Skeletal muscle tissue (tissue), 4 donors: ENCODE data around the gene THAP10. TPM values are rescaled to one million over a fixed set of nuclear protein-coding genes. Genes with fewer than 3 reads are reported as not detected.

Experiments
- H3K27ac ChIP-seq: one replicate; pipeline ENCODE4 v1.7.0; 2013; ENCODE audit warnings: mild to moderate bottlenecking, low read depth, low read length, inconsistent platforms
- H3K27me3 ChIP-seq, 3 donors: one replicate each; pipeline ENCODE4 v1.7.0; 2013; ENCODE audit warnings: low read length in 3 of 3; ENCODE audit not compliant: control insufficient read depth in 3 of 3, insufficient read depth in 3 of 3
- H3K36me3 ChIP-seq, 3 donors: one replicate each; pipeline ENCODE4 v1.7.0; 2013; ENCODE audit warnings: low read length in 3 of 3; ENCODE audit not compliant: control insufficient read depth in 3 of 3, insufficient read depth in 3 of 3
- H3K4me1 ChIP-seq, 3 donors: one replicate each; pipeline ENCODE4 v1.7.0; 2013; ENCODE audit warnings: low read length in 3 of 3, mild to moderate bottlenecking in 3 of 3; ENCODE audit not compliant: control insufficient read depth in 3 of 3, insufficient read depth in 3 of 3
- H3K4me3 ChIP-seq, 3 donors: one replicate each; pipeline ENCODE4 v1.7.0; 2013; ENCODE audit warnings: low read length in 3 of 3
- H3K9ac ChIP-seq, 3 donors: one replicate each; pipeline ENCODE4 v1.7.0; 2013; ENCODE audit warnings: low read length in 3 of 3, mild to moderate bottlenecking in 3 of 3, moderate library complexity in 2 of 3, low read depth in 1 of 3
- H3K9me3 ChIP-seq, 3 donors: one replicate each; pipeline ENCODE4 v1.7.0; 2013; ENCODE audit warnings: low read length in 3 of 3; ENCODE audit not compliant: control insufficient read depth in 3 of 3
- total RNA-seq: library from RNA; depleted of rRNA; stranded (reverse); fragments of >200 nt; gene quantifications from one replicate; pipeline ENCODE4 v1.2.3, GENCODE V29; 2014
- donor health status: Osteomylitis.

Gene THAP10
- total RNA-seq, 1 donor from 2014 or later = 5.2 TPM

DNA sequence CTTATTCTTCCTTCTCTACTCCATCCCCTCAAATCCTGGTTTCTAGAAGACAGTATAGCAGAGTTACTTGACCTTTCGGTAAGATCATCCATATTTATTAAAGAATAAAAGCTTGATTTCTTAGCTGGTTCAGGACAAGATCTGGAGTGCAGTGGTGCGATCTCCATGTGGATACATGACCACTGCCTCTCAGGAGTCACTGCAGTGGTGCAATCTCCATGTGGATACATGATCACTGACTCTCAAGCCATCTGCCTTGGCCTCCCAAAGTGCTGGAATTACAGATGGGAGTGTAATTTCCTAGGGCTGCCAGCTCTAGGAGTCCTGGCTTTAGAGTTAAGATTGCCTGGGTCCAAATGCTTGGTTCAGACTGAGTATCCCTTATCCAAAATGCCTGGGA, 54.8 kb downstream of the THAP10 start:
- no peak overlapping the region for H3K27ac ChIP-seq
- H3K4me1 ChIP-seq = peaks cover 11 to 20% (median 17%) of the 10 kb centered on the region in 3 donors

DNA sequence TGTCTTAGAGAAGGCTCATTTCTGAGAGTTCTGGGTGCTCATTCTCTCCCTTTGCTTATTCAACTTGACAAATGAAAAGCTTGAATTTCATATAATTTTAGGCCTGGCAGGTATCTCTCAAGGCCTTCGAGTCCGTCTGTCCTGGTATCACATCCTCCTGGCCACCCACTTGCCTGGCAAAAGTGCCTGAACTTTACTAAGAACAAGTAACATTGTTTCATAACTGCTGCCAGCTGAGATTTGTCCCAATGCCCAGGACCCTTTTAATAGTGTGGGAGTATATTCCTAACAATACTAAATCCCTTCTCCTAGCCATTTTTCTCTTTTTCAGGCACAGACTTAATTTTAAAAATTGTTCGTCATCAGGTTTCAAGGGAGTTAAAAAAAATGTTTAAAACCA, 56.4 kb downstream of the THAP10 start:
- H3K4me1 ChIP-seq = peaks cover 11 to 20% (median 17%) of the 10 kb centered on the region in 3 donors
- H3K4me3 ChIP-seq = no peak overlapping the region
- H3K27me3 ChIP-seq = no peaks in the 10 kb centered on the region
- H3K9ac ChIP-seq = no peak overlapping the region
- peaks cover 0 to 17% (median 16%) of the 10 kb centered on the region in 3 donors for H3K36me3 ChIP-seq
- no peaks in the 10 kb centered on the region for H3K9me3 ChIP-seq
- peak overlapping the region; percentile 77 for H3K27ac ChIP-seq

More for the DNA sequence above, 54.8 kb downstream of the THAP10 start:
- Histone ChIP-seq H3K4me3 (no peak overlapping the region), H3K36me3 (peaks cover 0 to 8% (median 7%) of the 10 kb centered on the region in 3 donors), H3K9ac (no peak overlapping the region), H3K27me3 (no peaks in the 10 kb centered on the region), H3K9me3 (no peaks in the 10 kb centered on the region)

DNA sequence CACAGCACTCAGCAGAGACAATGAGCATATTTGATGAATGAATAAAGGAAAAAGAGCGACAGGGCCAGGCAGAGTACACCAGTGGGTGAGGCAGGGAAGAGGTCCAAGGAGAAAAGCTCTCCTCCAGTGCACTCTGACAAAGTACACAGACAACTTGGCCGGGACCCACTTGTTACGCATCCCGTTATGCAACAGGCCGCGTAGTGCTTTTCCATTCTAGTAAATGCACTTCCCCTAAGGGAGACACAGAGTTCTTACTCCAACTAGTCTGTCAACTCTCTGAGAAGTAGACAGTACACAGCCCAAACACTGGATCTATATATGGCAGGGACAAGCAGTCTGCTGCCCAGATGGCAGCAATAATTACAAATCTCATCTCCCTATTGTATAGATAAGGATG, 56.8 kb downstream of the THAP10 start:
- Histone ChIP-seq H3K36me3 (peaks cover 0 to 17% (median 16%) of the 10 kb centered on the region in 3 donors), H3K27ac (peak overlapping the region; percentile 77), H3K9ac (no peak overlapping the region), H3K27me3 (no peaks in the 10 kb centered on the region), H3K4me3 (no peak overlapping the region), H3K4me1 (peaks cover 11 to 20% (median 17%) of the 10 kb centered on the region in 3 donors), H3K9me3 (no peaks in the 10 kb centered on the region)

DNA sequence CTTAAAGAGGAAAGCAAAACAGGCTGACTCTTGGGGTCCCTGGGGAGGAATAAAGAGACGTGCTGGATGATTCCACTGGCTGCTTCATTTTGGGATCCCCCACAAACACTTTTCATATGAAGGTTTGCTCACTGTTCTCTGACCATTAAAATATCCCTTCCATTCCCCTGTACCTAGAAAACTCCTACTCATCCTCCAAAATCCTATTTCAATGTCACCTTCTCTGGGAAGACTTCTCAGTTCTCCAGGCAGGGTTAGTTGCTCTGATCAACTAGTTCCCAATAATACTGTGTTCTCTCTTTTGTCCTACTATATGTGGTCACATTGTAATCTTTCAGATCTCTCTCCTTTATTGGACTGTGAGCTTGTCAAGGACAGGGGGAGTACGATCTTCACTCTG, 57.2 kb downstream of the THAP10 start:
- H3K36me3 ChIP-seq = peaks cover 0 to 17% (median 16%) of the 10 kb centered on the region in 3 donors
- H3K9me3 ChIP-seq = no peaks in the 10 kb centered on the region
- peaks cover 13 to 20% (median 20%) of the 10 kb centered on the region in 3 donors for H3K4me1 ChIP-seq
- H3K27me3 ChIP-seq = no peaks in the 10 kb centered on the region
- peak overlapping the region; percentile 77 for H3K27ac ChIP-seq
- no peak overlapping the region for H3K4me3 ChIP-seq
- H3K9ac ChIP-seq = no peak overlapping the region

DNA sequence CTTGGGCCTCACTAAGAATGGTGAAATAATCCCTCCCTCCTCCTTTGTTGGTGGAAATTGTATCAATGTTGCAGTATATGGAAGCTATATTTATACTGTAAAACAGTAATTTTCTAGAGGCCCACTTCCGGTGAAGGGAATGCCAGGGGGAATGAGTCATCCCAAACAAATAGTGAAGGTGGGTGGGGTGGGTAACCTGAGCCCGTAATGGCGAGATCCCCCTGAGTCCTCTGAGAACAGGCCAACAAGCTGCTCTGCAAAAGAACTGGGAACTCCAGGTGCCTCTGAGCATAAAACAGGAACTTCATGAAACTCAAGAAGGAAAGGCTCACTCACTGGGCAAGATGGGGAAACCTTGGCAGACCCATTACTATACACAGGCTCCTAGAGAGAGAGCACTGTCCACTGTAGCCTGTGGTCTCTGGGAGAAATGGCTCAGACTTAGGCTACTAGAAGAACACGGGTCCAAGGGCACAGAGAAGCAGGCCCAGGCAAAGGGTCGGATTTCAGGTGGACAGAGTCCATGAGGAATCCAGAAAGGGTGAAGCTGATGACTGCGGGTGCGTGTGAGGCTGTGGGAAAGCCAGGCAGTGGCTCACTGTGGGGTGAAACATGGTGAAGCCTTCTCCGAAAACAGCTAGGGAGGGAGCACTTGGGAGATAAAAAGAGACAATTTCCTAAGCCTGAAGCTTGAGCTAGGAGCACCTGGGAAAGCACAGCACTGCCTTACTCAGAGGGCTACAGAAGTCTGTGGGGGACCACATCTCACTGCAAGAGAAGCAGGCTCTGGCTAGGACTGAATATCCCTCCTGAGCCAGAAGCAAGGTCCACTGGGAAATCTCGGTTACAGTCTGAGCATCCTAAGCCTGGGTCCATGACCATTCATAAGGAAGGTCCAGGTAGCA, 58.1 kb downstream of the THAP10 start:
- peak overlapping the region in 2 of 3 donors; percentile 27 to 46 for H3K9ac ChIP-seq
- peaks cover 15 to 28% (median 20%) of the 10 kb centered on the region in 3 donors for H3K4me1 ChIP-seq
- peak overlapping the region; percentile 37 for H3K27ac ChIP-seq
- peaks cover 0 to 17% (median 16%) of the 10 kb centered on the region in 3 donors for H3K36me3 ChIP-seq
- H3K27me3 ChIP-seq = no peaks in the 10 kb centered on the region
- H3K4me3 ChIP-seq = peak overlapping the region in 2 of 3 donors; percentile 2 to 4
- no peaks in the 10 kb centered on the region for H3K9me3 ChIP-seq

DNA sequence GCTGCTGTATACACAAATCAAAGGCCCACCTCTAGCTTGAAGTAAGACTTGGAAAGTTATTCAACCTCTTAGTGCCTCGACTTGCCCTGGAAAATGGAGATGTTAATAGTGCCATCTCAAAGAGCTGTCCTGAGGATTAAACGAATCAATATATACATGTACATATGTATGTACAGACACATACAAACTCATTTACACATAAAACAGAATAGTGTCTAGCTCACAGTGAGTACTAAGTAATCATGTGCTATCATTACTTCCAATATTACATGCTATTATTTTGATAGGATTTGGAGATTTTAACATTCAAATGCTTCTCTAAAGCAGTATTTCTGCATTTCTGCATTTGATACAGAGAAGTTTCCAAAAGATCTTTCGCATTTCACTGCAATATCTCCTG, 58.8 kb downstream of the THAP10 start:
- Histone ChIP-seq H3K27me3 (no peaks in the 10 kb centered on the region), H3K4me3 (no peak overlapping the region), H3K27ac (peak overlapping the region; percentile 37), H3K9ac (no peak overlapping the region), H3K36me3 (peaks cover 0 to 17% (median 16%) of the 10 kb centered on the region in 3 donors), H3K9me3 (no peaks in the 10 kb centered on the region), H3K4me1 (peaks cover 15 to 28% (median 20%) of the 10 kb centered on the region in 3 donors)

DNA sequence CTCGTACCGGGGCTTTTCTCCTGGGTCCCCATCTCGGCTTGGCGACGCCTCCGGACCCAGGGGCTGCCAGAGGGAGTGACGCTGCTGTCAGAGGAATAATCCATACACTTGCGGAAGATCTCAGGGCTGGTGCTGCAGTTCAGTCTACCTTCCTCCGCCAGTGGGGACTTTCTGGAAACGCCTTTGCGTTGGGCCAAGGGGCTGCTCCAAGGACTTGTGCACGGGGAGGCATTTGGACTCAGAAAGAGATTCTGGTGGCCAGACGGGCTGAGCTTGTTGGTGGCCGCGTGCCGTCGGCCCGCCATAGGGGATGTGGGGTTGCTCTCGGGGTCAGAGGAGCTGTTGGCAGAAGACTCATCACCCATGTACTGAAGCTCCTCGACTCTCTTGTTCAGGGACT, 60.1 kb downstream of the THAP10 start:
- H3K9ac ChIP-seq = no peak overlapping the region
- H3K4me1 ChIP-seq = peaks cover 15 to 28% (median 20%) of the 10 kb centered on the region in 3 donors
- H3K27me3 ChIP-seq = no peaks in the 10 kb centered on the region
- no peak overlapping the region for H3K27ac ChIP-seq
- no peak overlapping the region for H3K4me3 ChIP-seq
- H3K9me3 ChIP-seq = no peaks in the 10 kb centered on the region
- H3K36me3 ChIP-seq = peaks cover 0 to 17% (median 16%) of the 10 kb centered on the region in 3 donors

Other genes starting within 250 kb of the THAP10 start
- gene UACA, start 128.9 kb downstream of the THAP10 start, total RNA-seq = 100 TPM
- 7.3 TPM for gene LARP6, start 38.3 kb downstream of the THAP10 start, total RNA-seq
- 11.0 TPM for gene LRRC49, start 393 bp upstream of the THAP10 start, total RNA-seq
- 15.7 TPM for gene THSD4, start 223.0 kb upstream of the THAP10 start, total RNA-seq